Gastrocnemius medialis (tissue), 4 donors: ENCODE data around the gene MYO9A.

Experiments used
- POLR2A ChIP-seq, 2 donors: fragments of 450-650 bp; IDR thresholded peaks; one replicate each; pipeline ENCODE4 v1.6.1; 2017; ENCODE audit warnings: antibody characterized with exemption in 2 of 2, mild to moderate bottlenecking in 2 of 2, moderate library complexity in 2 of 2
- TF ChIP-seq, protein P1 (sequence below), 5 experiments: fragments of 450-650 bp in 3 of 5; fragments of 200-600 bp in 2 of 5; sonication (generic) in 2 of 5; IDR thresholded peaks in 4 of 5; conservative IDR thresholded peaks in 1 of 5; 1 replicate in 4 of 5; 2 replicates in 1 of 5; pipeline ENCODE4 v1.5.1; 2016 to 2019; ENCODE audit warnings: antibody characterized with exemption in 5 of 5, mild to moderate bottlenecking in 3 of 5, moderate library complexity in 3 of 5

DNA sequence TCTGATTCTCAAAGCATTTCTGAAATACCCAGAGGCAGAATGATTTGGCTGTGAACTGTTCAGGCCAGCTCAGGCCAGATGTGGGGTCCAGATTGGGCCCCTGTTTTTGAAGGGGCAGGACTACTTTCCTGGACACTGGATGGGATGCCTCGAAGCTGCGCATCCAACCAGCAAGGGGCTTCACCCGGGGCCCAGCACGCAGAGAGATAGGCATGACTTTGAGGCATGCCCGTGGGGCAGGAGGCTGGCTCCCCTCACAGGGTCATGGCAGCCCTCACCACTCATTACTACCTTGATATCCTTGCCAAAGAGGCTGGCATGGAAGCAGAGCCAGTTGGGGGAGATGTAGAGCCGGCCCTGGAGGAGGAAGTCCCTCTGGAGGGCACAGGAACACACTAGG, 49.5 kb upstream of the MYO9A start:
- TF ChIP-seq, protein P1, sequence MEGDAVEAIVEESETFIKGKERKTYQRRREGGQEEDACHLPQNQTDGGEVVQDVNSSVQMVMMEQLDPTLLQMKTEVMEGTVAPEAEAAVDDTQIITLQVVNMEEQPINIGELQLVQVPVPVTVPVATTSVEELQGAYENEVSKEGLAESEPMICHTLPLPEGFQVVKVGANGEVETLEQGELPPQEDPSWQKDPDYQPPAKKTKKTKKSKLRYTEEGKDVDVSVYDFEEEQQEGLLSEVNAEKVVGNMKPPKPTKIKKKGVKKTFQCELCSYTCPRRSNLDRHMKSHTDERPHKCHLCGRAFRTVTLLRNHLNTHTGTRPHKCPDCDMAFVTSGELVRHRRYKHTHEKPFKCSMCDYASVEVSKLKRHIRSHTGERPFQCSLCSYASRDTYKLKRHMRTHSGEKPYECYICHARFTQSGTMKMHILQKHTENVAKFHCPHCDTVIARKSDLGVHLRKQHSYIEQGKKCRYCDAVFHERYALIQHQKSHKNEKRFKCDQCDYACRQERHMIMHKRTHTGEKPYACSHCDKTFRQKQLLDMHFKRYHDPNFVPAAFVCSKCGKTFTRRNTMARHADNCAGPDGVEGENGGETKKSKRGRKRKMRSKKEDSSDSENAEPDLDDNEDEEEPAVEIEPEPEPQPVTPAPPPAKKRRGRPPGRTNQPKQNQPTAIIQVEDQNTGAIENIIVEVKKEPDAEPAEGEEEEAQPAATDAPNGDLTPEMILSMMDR (IDR thresholded peaks at IDR 0.05 in 4 of 5, conservative IDR thresholded peaks at IDR 0.05 in 1 of 5): no peak
- no peak for TF ChIP-seq POLR2A (IDR thresholded peaks at IDR 0.05)
